CMK (cell line): Measurements from ENCODE around the gene NR2E1.

Experiments
- DNase-seq: peaks from one replicate; pipeline ENCODE4 v3.0.0-alpha.2; 2010; ENCODE audit warnings: low read depth

Gene NR2E1

DNA sequence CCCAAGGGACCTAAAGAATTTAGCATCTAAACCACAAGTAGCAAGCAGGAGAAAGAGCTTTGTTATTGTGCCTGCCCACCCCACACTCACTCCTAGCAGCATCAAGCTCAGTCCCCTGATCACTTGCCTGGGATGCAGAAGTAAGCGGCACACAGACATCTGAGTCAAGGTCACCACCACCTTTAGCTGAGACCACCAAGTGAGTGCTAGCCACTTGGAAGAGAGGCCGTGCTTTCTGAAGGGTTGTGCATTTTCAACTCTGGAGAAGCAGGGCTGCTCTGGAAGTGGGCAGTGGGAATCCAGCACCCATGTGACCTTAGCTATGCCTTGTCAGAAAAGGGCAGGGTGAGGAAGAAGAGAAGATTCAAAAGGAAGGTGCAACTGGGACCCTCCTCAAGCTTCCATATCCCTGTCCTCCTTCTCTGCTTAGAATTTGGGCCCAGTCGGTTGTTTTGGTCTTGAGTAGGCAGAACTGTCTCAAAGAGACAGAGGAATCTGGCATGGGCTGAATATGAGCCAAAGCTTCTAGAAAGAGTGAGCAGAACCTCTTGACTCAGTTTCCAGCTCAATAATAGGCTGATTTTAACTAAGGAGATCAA lies 6.2 kb downstream of the NR2E1 start:
- DNase-seq, result no peak

DNA sequence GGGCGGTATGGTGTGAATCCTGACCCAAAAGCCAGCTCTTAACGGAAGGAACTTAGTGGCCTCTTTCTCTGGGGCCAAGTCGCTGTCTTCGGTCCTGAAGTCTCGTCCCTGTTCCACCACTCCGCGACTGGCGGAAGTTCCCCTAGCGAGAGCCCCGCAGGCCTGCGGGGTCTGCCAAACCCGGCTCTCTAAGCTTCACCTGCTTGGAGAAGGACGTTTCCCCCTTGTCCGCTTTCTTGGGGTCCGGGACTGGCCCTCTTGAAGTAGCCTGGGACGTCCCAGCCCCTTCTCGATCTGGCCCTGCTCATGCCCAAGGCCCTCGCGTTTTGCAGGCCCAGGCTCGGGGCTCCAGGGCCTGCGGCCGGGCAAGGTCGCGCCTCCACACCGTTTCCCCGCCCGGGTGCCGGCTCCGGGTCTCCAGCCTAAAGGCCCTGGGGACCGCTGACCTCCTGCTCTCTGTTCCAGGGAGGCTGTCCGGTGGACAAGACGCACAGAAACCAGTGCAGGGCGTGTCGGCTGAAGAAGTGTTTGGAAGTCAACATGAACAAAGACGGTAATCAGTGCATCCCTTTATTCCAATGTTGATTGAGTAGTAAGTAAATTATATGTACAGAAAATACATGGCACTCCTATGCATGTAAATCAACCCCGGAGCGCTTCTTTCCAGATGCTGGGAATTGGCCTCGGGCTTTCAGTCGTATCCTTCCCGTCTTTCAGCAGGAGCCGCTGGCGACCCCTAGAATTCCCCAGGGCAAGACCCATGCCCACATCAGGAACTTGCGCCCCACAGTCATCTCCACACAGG lies 8.8 kb downstream of the NR2E1 start:
- DNase-seq, result no peak

DNA sequence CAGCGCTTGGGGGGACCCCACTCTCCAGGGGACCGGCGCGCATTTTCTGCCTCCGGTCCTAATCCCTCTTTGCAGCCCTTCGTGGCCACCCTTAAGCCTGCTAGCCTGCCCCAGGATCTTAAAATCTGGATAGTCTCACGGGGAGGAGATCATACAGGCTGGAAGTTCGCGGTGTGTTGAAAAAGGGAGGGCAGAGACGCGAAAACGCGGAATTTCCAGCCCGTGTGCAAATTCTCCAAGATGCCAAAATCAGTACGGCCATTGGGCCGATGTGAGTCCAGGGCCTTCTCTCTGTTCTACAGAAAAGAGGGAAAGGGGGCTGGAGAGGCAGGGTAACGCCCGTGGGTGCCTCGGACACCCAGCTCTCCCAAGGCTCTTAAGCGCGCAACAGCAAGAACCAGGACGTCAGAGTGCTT lies 9.4 kb downstream of the NR2E1 start:
- no peak for DNase-seq

DNA sequence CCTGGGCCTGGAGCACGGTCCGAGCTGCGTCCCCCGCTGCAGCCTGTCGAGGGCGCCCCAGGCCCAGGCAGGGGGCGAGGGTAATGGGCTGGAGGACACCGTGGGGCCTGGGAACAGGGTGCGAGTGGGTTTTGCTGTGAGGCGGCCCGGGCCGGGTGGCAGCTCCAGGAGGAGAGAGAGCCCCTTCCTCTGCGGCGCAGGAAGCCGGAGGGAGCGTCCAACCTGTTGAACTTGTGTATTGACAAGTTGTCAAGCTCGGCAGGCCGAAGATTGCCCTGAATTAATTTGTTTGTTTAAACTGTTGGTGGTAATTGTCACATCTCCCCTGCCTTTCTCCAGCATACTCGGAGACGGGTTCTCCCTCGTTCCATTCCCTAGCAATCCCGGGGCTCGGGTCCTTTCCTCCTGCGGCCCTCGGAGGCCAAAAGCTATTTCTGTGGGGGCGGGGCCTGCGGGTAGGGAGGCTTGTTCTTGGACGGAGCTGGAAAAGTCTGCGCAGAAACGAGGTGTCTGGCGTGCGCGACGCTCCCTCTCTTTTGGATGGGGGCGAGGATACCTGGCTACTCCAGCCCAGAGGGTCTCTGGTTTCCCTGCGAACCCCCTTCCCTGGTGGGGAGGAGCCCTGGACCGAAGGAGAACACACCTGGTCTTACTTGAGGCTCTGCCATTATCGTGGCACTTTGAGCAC lies 9.9 kb downstream of the NR2E1 start:
- DNase-seq, result no peak

DNA sequence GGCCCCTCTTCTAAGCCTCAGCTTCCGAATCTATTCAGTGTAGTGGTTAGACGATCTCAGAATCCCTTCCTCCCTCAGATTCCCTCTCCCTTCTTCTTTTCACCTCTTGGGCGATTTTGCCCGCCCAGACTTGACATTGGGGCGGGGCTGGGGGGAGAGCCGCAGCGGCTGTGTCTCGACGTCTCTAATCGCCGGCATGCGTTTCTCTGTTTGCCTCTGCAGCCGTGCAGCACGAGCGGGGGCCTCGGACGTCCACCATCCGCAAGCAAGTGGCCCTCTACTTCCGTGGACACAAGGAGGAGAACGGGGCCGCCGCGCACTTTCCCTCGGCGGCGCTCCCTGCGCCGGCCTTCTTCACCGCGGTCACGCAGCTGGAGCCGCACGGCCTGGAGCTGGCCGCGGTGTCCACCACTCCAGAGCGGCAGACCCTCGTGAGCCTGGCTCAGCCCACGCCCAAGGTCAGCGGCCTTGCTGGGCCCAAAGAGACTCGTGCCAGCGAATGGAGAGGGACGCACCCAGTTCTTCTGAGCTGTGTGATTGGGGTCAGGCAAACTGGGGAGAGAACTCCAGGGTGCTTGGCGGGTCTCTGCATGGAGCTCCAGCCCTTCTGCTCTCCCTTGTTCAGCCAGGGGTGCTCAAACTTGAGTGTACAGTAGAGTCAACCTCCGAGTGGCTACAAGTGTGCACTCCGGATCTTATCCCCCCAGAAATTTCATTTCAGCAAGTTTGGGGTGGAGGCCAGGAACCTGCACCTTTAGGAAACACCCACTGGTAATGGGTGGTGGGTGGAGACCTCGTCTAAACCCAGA lies 10.7 kb downstream of the NR2E1 start:
- DNase-seq, result no peak

DNA sequence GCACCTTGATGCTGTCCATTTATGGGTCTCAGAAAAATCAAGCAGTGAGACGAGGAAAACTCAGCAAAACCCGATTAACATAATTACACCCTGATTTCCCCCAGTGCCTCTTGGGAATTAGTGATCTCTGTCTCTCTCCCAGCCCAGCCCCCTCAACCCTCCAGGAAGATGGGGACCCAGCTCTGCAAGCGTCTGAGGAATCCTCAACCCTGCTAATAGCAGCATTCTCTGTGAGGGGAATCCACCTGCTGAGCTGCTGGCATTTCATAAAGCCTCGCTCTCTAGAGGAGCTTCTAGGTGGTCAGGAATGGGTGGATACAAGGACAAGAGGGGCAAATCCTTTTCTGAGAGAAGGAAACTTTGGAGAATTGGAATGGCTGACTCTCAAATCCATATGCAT lies 13.9 kb downstream of the NR2E1 start:
- no peak for DNase-seq

DNA sequence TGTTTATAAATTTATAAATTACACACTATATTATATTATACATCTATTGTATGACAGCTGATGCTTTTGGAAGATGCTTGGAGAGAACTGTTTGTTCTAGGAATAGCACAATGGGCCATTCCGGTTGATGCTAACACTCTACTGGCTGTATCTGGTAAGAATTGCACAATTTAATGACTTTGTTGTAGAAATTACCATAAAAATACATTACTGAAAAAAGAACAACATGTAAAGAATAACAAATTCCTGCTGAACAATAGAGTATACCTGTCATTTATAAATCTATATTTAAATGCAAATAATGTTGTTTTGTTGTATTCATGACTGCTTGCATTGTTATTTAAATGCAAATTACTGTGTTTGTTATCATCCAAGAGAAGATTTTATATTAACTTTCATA lies 14.4 kb downstream of the NR2E1 start:
- DNase-seq, result no peak

DNA sequence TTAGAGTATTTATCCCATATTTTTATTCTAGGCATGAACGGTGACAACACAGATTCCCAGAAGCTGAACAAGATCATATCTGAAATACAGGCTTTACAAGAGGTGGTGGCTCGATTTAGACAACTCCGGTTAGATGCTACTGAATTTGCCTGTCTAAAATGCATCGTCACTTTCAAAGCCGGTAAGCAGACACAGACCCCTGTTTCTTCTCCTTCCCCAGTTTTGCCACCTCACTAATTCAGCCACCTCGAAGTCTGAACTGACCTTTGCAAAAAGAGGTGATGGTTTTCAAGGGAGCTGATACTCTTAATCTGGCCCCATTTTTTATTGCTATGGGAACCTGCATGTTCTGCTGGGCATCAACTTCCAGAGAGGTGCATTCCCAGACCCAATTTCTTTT lies 15.0 kb downstream of the NR2E1 start:
- no peak for DNase-seq

DNA sequence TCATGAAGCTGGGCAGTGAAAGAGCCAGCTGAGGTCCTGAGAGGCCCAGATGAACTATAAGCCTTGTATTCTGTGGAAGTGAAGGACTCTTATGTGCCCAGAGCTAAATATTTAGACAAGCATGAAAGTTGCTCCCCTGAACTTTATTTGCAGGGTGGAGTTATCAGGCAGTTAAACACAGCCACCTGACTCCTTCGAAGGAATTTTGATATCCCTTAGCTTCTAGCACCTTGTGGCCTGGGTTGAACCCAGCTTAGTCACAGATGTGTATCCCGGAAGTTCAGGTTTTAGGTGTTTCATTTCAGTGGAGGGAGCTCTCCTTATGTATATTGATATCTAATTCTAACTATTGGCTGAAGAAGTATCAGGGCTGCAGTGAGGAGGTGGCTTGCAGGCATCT lies 20.4 kb downstream of the NR2E1 start:
- no peak for DNase-seq

DNA sequence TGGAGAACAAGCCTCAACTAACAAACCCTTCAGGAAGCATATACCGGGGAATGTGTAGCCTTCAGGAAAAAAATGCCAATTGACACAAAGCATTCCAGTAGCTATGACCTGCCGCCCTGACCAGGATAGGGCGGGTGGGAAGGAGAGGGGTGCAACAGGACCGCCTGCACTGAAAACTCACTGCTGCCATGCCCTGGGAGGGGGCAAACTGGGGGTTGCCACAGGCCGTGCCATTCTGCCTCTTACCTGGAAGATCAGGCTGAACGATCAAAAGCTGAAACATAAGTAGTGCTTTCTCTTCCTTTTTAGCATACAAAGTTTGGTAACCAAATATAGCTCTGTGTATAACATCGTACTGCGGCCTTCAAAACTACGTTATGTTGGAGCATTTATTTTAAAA lies 21.7 kb downstream of the NR2E1 start:
- no peak for DNase-seq

DNA sequence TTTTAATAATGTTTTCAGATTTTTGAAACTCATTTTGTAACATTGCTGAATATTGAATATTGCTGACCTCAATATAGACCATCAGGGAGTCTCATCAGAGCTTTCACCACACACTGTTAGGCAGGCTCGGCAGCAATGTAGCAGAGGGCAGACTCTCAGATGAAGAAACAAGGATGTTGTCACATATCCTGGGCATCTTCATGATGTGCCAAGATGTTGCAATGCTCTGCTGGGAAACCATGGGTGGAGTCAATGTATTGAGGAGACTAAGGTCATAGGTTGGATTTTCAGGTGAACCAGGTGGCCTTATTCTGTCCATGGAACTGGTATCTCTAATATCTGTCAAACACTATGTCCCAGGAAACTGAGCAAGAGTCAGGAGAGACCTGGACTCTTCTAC lies 27.3 kb downstream of the NR2E1 start:
- DNase-seq, result no peak

DNA sequence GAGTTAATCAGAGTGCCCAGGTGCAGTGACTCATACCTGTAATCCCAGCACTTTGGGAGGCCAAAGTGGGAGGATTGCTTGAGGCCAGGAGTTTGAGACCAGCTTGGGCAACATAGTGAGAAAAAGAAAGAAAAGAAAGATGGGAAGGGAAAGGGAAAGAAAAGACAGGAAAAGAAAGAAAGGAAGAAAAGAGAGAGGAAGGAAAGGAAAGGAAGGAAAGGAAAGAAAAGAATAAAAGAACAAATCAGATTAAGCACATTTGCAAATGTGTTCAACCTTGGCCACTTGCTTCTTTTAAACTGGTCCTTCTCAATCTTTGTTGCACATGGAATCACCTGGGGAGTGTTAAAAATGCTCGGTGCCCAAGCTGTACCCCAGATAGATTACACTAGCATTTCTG lies 28.0 kb downstream of the NR2E1 start:
- DNase-seq, result no peak

DNA sequence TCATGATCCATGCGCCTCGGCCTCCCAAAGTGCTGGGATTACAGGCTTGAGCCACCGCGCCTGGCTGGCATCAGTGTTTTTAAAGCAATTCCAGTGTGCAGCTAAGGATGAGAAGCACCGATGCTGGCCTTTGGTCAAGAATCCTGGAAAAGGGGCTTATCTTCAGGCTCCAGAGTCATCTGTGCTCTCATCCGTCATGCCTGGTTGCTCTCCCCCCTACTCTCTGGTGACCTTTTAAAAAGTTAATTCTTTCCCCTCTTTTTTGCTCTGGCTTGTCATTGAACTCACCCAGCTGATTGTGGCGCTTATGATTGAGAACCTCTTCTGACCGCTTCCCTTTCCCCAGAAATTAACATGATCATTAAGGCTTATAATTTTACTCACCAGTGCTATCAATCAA lies 28.7 kb downstream of the NR2E1 start:
- no peak for DNase-seq

DNA sequence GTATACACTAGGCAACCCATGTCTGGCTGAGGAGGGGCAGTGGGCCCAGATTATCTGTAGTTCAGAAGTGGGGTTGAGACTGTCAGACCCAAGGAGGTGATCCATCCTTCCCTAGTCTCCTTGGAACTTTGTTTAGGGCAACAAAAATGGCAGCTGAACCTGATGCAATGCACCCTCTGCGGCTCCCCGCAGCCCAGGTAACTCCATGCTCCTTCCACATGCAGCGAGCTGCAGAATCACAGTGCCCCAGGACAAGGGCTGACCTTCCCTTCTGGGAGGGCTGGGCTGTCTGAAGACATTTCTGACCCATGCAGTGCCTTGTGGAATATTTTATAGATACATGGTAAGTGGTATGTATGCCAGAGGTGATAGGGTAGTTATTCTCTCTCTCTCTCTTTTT lies 29.4 kb downstream of the NR2E1 start:
- DNase-seq, result no peak

DNA sequence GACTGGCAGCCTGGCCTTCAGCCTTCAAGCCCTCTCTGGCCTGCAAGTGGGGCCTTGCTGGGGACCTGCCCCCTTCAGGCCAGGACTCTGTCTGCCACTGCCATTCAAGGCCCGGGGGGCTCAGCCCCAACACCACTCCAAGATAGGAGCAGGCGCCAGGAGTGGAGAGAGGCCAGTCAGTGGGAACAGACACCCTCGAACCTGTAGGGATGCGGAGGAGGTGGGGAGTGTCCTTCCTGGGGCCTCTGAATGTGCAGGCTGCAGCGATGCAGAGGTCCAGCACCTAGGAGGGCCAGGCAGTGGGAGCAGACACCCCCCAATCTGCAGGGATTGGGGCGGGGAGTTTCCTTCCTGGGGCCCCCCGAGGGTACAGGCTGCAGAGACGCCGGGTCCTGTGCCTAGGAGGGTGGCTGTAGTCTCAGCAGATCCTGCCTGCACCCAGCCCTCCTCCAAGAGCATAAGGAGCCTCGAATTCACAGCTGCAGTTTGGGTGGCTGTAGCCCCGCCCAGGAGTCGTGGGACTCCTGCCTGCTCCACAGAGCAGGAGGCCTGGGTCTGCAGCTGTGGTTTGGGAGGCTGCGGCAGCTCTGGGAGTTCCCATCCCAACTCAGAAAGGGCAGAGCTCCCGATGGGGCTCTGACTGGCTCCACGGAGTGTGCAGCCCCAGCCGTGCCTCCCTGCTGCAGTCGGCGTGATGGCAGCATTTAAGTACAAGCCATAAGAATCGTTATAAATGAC lies 33.1 kb downstream of the NR2E1 start:
- DNase-seq, result no peak

DNA sequence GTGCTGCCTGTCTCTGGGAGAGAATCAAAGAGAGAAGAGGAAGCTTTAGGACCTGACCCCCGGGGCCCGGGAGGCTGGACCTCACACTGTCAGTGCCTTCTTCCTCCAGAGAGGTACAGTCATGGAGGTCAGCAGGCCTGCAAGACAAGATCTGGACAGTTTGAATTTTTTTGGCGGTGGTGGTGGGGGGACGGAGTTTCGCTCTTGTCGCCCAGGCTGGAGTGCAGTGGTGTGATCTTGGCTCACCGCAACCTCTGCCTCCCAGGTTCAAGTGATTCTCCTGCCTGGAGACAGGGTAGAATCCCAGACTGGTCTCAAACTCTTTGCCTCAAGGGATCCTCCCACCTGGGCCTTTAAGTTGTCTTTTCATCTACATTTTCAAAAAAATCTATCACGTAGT lies 34.4 kb downstream of the NR2E1 start:
- no peak for DNase-seq

DNA sequence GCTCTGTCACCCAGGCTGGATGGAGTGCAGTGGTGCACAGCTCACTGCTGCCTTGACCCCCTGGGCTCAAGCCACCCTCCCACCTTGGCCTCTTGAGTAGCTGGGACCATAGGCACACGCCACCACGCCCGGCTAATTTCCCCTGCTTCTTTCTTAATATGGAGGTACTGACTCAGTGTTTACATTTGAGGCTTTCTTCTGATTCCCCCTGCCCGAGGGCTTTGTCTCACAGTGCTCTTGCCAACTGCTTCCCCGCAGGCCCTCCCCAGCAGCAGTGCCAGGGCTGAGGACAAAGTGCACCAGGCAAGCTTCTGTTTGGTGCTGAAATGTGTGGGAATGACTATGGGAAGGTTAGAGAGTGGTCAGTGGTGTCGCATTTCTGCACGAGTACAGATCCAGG lies 34.8 kb downstream of the NR2E1 start:
- no peak for DNase-seq

DNA sequence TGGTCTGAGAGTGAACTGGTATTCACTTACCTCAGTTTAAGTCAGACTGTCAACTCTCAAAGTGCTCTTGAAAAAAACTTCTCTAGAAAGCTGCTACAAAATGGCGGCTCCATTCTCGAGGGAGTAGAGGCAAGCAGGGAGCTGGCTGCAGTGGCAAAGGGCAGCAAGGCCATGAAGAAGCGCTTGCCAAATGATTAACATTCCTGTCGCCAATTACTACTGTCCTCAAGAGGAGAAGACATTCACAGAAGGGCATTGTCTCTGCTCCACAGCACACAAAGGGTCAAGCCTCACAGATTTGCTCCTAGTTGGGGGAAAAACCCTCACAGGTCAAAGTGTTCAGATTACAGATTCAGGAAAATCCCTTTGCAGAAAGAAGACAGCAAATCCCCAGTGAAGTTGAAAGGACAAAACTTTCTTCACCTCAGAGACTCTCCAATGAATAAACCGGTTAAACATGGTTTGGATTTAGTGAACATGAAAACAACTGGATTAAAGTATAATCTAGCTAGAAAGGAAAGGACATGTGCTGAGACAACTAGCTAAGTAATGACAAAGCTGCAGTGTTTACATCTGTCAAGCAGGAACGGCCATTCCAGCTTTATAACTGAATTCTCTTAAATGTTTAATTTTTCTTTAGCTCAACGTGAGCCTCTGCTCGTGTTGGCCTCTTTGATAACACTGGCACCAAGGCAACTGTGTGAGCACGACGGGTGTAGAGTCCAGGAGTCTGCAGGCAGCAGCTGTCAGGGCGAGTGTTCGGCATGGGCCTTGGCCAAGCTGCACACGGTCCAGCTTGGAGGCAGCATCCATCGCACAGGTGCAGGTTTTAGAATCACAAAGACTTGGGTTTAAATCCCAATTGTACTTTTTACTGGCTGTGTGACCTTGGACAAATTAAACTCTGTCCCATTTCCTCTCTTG lies 37.6 kb downstream of the NR2E1 start:
- no peak for DNase-seq

DNA sequence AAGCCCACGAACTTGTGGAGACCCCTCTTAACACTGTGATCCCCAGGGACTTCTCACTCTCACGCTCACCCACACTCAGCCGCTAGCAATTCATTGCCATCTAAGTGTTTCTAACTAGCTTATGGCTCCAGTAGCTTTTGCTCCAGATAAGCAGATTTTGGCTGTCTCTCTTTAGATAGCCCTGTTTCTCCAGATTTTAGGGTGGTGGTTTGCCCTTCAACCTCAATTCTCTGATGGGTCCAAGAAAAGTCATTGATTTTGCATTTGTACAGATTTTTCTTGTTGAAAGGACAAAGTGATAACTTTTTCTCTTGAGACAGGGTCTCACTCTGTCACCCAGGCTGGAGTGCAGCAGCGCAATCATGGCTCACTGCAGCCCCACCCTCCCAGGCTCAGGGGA lies 41.2 kb downstream of the NR2E1 start:
- no peak for DNase-seq

DNA sequence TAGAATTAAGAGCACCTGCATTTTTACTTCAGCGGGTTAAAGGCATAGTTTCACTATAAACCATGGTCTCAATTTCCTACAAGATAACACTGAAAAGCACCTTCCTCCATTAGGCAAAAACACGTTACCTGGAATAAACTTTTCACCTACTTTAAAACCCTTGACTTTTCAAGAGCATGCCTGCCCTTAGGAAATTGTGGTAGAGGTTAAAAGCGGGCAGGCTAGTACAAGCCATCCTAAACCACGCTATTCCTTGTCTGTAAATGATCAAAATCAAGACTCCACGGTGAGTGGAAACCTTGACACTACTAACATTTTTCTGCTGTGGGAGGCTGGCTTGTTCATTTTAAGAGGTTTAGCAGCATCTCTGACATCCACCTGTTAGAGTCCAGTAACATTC lies 43.9 kb downstream of the NR2E1 start:
- DNase-seq, result no peak

DNA sequence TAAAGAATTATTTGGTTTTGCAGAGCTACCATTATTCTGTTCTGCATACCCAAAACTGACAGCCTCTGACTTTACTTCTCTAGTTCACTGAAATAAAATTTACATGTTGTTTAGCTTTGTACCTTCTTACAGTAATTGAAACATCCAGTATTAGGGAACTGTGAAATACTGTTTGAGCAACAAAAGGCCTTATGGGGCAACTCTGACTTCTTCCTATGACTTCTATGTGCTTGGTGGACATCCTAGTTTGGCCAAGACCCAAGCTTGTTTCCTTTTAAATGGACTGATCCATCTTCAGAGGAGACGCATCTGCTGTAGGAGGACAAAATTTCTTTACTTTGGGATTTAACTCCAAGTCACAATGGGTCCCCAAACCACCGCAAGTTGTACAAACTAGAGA lies 44.7 kb downstream of the NR2E1 start:
- no peak for DNase-seq
